H1 (cell line): ENCODE results near the gene DSG2. TPM values are rescaled to one million over a fixed set of nuclear protein-coding genes. Genes with fewer than 3 reads are reported as not detected.

Experiments
- BCL11A ChIP-seq, 2 experiments: IDR thresholded peaks; one replicate each; pipeline ENCODE4 v1.6.1; 2011; ENCODE audit warnings: low read depth in 2 of 2, low read length in 2 of 2, mild to moderate bottlenecking in 2 of 2
- BRCA1 ChIP-seq: IDR thresholded peaks from 2 replicates; pipeline ENCODE4 v1.6.1; 2012; ENCODE audit warnings: low read depth, low read length, improper control_type of control experiment
- GABPA ChIP-seq: IDR thresholded peaks from 2 replicates; pipeline ENCODE4 v1.6.1; 2011; ENCODE audit warnings: mild to moderate bottlenecking, low read length, moderate library complexity, borderline replicate concordance; ENCODE audit not compliant: insufficient read depth
- polyA plus RNA-seq, 7 experiments: library from polyadenylated mRNA; depleted of rRNA in 3 of 7; stranded (reverse) in 5 of 7; unstranded in 2 of 7; fragments of >200 nt in 5 of 7; fragments of 200-250 nt in 2 of 7; gene quantifications; 1 replicate in 5 of 7; 2 replicates in 1 of 7; 4 replicates in 1 of 7; pipeline versions ENCODE4 v1.2.1 to v1.2.3, GENCODE V29; 2011 to 2013; ENCODE audit warnings: missing spikeins in 2 of 7, mixed read lengths in 2 of 7
- total RNA-seq: library from RNA; stranded (reverse); fragmentation: NEBNext Ultra II Directional; extraction: Animal tissue kit (Norgen Biotek cat#: 25700); gene quantifications from 2 replicates; pipeline ENCODE4 v1.2.1, GENCODE V29; 2021

The DSG2 gene
- total and polyA plus RNA-seq, 2 of the 8 experiments (the other 6 are each of a cell fraction or from before 2014, with no cell fraction given): 60.1 to 144 TPM

DNA sequence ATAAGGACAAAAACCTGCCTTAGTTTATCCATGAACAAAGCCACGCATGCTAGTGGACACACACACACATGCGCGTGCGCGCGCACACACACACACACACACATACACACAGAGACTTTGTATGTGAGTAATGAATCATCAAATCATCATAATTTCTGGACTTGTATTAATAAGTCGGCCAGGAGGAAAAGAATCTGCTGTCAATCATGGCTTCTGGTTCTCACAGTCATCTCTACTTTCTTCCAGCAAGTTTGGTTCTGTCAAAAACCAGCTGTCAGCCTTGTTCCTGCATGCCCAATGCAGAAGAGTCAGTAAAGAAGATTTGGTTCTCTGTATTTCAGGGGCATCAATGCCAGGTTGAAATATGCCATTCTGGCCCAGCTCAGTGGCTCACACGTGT, 92.6 kb downstream of the DSG2 start (continued):
- TF ChIP-seq BRCA1: no peak
- no peak for TF ChIP-seq BCL11A (IDR thresholded peaks at IDR 0.05; ENCODE audit: low read depth in 2 of 2, low read length in 2 of 2)
- no peak for TF ChIP-seq GABPA
- TF ChIP-seq, all 59 proteins: peak for 0
